ENCODE data around the gene ACTR5.

DNA sequence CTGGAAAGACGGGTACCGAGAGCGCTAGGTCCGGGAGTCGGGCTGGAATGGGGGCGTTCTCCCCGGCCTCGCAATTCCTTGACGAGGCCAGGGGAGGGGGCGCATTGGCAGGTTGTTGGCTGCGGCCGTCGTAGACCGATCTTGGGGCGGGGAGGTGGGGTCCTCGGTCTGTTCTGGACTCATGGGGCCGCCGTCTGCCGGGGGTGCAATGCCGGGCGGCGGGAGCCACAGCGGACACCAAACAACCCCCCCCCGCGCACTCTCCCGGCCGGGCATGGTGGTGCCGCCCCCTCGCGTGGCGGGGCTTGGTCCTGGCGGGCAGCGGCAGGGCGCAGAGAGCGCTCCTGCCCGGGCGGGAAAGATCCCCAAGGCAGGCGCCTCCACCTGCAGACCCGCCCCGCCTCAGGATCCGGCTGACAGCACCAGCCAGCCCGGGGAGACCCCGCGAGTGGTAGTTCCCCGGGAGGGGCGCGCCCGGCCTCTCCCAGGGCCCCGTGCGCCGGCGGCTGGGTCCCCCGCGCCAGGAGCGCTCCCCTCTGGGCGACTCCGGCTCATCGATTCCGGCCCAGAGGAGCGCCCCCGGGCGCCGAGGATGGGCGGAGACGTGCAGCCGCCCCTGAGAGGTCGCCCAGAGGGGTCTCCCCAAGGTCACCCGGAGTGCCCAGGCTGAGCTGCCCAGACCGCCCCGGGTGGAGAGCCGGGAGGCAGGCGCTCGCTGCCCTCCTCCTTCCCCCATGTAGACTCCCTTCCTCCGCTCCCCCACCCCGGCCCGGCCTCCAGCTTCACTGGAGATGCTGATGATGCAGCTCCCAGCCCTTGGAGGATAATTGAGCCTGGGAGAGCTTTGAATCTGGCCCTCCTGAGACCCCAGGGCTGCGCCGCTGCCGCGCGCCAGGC, 57.9 kb downstream of the ACTR5 start:
- no peak for TF ChIP-seq YY1 (IDR thresholded peaks at IDR 0.05; ENCODE audit: low read depth)
- TF ChIP-seq, protein P1, sequence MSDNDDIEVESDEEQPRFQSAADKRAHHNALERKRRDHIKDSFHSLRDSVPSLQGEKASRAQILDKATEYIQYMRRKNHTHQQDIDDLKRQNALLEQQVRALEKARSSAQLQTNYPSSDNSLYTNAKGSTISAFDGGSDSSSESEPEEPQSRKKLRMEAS (IDR thresholded peaks at IDR 0.05) = no peak
- TF ChIP-seq EP300 (IDR thresholded peaks at IDR 0.05; ENCODE audit: borderline replicate concordance) = no peak
- TF ChIP-seq TCF12 (IDR thresholded peaks at IDR 0.05; ENCODE audit: low read depth) = no peak
- TF ChIP-seq, protein P2, sequence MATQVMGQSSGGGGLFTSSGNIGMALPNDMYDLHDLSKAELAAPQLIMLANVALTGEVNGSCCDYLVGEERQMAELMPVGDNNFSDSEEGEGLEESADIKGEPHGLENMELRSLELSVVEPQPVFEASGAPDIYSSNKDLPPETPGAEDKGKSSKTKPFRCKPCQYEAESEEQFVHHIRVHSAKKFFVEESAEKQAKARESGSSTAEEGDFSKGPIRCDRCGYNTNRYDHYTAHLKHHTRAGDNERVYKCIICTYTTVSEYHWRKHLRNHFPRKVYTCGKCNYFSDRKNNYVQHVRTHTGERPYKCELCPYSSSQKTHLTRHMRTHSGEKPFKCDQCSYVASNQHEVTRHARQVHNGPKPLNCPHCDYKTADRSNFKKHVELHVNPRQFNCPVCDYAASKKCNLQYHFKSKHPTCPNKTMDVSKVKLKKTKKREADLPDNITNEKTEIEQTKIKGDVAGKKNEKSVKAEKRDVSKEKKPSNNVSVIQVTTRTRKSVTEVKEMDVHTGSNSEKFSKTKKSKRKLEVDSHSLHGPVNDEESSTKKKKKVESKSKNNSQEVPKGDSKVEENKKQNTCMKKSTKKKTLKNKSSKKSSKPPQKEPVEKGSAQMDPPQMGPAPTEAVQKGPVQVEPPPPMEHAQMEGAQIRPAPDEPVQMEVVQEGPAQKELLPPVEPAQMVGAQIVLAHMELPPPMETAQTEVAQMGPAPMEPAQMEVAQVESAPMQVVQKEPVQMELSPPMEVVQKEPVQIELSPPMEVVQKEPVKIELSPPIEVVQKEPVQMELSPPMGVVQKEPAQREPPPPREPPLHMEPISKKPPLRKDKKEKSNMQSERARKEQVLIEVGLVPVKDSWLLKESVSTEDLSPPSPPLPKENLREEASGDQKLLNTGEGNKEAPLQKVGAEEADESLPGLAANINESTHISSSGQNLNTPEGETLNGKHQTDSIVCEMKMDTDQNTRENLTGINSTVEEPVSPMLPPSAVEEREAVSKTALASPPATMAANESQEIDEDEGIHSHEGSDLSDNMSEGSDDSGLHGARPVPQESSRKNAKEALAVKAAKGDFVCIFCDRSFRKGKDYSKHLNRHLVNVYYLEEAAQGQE (IDR thresholded peaks at IDR 0.05; ENCODE audit: low read depth) = no peak
- TF ChIP-seq, protein P3, sequence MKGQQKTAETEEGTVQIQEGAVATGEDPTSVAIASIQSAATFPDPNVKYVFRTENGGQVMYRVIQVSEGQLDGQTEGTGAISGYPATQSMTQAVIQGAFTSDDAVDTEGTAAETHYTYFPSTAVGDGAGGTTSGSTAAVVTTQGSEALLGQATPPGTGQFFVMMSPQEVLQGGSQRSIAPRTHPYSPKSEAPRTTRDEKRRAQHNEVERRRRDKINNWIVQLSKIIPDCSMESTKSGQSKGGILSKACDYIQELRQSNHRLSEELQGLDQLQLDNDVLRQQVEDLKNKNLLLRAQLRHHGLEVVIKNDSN (IDR thresholded peaks at IDR 0.05) = no peak
- no peak for TF ChIP-seq TEAD4 (IDR thresholded peaks at IDR 0.05)

Data from Ishikawa (cell line).